Activated CD8-positive, alpha-beta T cell treated with anti-CD3 and anti-CD28 coated beads for 36 hours (primary cell): ENCODE measurements around the gene ZNF397. TPM values are rescaled to one million over a fixed set of nuclear protein-coding genes. Genes with fewer than 3 reads are reported as not detected.

Source experiments
- ATAC-seq: fragments of 200-7000 bp; cut with Tn5 transposase; one replicate; pipeline ENCODE4 v1.10.0; 2021; ENCODE audit warnings: mild to moderate bottlenecking, moderate library complexity
- CTCF ChIA-PET: fragments of 350-600 bp; sonication (Branson Sonifier 250); formaldehyde crosslinking; loops from one replicate; lab custom pipeline; 2021; ENCODE audit warnings: antibody characterized with exemption; lab: Charles Lee
- POLR2A ChIA-PET: fragments of 350-600 bp; sonication (Branson Sonifier 250); formaldehyde crosslinking; loops from one replicate; lab custom pipeline; 2021; ENCODE audit warnings: antibody characterized with exemption; lab: Charles Lee
- DNase-seq: peaks from one replicate; pipeline ENCODE4 v3.0.0-alpha.2; 2020
- H3K27ac Mint-ChIP-seq: one replicate; pipeline ENCODE4 v1.8.0; 2021; ENCODE audit warnings: mild to moderate bottlenecking, mixed read lengths
- H3K27me3 Mint-ChIP-seq: one replicate; pipeline ENCODE4 v1.8.0; 2021; ENCODE audit warnings: mixed read lengths
- H3K36me3 Mint-ChIP-seq: one replicate; pipeline ENCODE4 v1.8.0; 2021; ENCODE audit warnings: low read depth, mixed read lengths
- H3K4me1 Mint-ChIP-seq: one replicate; pipeline ENCODE4 v1.8.0; 2021; ENCODE audit warnings: low read depth, mixed read lengths
- H3K4me3 Mint-ChIP-seq: one replicate; pipeline ENCODE4 v1.8.0; 2021; ENCODE audit warnings: mild to moderate bottlenecking, moderate library complexity, mixed read lengths
- H3K9me3 Mint-ChIP-seq: one replicate; pipeline ENCODE4 v1.8.0; 2021; ENCODE audit warnings: mixed read lengths
- intact Hi-C: fragments of 100-400 bp; cut with micrococcal nuclease; formaldehyde crosslinking; loops from one replicate; pipeline ENCODE4 v1.10.0; 2022
- total RNA-seq, 2 experiments: library from RNA; stranded (reverse); gene quantifications; one replicate each; pipeline ENCODE4 v1.2.3, GENCODE V29; 2021
- TF ChIP-seq, protein P1 (sequence below): fragments of 200-600 bp; IDR thresholded peaks from one replicate; pipeline ENCODE4 v1.8.0; 2022; ENCODE audit warnings: antibody characterized with exemption, mild to moderate bottlenecking

ZNF397 gene
- total RNA-seq, 2 experiments from 2014 or later = 17.9 to 18.9 TPM

DNA sequence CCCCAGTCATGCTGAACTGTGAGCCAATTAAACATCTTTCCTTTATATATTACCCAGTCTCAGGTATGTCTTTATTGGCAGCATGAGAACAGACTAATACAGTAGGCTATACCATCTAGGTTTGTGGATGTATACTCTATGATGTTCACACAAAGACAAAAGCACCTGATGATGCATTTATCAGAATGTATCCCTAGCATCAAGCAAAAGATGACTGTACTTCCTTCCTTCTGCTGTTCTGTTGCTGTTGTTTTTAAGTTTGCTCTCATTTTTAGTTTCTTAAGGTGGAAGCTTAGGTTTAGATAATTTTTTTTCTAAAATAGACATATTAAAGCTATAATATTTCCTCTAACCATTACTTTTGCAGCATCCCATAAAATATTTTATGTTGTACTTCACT, 36.8 kb downstream of the ZNF397 start:
- Mint-ChIP-seq H3K9me3 (peaks cover 6% of the 10 kb centered on the region), H3K4me3 (no peak overlapping the region), H3K4me1 (peaks cover 15% of the 10 kb centered on the region), H3K27me3 (no peaks in the 10 kb centered on the region), H3K27ac (no peak overlapping the region), H3K36me3 (peaks cover 20% of the 10 kb centered on the region)
- DNase-seq = no peak
- POLR2A ChIA-PET = interaction anchor here (1.5 to 2.9 kb wide), 2 partner anchors 12 to 14 kb away, joined by 6 to 11 read pairs; partner anchors contain the start of gene ZSCAN30
- ATAC-seq = peak; percentile 39
- TF ChIP-seq, protein P1, sequence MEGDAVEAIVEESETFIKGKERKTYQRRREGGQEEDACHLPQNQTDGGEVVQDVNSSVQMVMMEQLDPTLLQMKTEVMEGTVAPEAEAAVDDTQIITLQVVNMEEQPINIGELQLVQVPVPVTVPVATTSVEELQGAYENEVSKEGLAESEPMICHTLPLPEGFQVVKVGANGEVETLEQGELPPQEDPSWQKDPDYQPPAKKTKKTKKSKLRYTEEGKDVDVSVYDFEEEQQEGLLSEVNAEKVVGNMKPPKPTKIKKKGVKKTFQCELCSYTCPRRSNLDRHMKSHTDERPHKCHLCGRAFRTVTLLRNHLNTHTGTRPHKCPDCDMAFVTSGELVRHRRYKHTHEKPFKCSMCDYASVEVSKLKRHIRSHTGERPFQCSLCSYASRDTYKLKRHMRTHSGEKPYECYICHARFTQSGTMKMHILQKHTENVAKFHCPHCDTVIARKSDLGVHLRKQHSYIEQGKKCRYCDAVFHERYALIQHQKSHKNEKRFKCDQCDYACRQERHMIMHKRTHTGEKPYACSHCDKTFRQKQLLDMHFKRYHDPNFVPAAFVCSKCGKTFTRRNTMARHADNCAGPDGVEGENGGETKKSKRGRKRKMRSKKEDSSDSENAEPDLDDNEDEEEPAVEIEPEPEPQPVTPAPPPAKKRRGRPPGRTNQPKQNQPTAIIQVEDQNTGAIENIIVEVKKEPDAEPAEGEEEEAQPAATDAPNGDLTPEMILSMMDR = no peak
- CTCF ChIA-PET = interaction anchor here (1.0 kb wide), 1 partner anchor 12 kb away, joined by 4 read pairs; the partner anchor contains the start of gene ZSCAN30
- intact Hi-C loops = no loop called here

GRCh38 chr18:35278085-35278484, 37.3 kb downstream of the ZNF397 start:
- ChIA-PET POLR2A (interaction anchor here (1.5 to 2.9 kb wide), 2 partner anchors 11 to 14 kb away, joined by 6 to 11 read pairs; partner anchors contain the start of gene ZSCAN30), CTCF (interaction anchor here (1.0 kb wide), 1 partner anchor 12 kb away, joined by 4 read pairs; the partner anchor contains the start of gene ZSCAN30)
- intact Hi-C loops = no loop called here
- ATAC-seq = no peak
- Mint-ChIP-seq H3K9me3 (peaks cover 3% of the 10 kb centered on the region), H3K4me1 (peaks cover 15% of the 10 kb centered on the region), H3K4me3 (no peak overlapping the region), H3K36me3 (peaks cover 20% of the 10 kb centered on the region), H3K27me3 (no peaks in the 10 kb centered on the region), H3K27ac (no peak overlapping the region)
- DNase-seq = no peak
- TF ChIP-seq, protein P1 = no peak

DNA sequence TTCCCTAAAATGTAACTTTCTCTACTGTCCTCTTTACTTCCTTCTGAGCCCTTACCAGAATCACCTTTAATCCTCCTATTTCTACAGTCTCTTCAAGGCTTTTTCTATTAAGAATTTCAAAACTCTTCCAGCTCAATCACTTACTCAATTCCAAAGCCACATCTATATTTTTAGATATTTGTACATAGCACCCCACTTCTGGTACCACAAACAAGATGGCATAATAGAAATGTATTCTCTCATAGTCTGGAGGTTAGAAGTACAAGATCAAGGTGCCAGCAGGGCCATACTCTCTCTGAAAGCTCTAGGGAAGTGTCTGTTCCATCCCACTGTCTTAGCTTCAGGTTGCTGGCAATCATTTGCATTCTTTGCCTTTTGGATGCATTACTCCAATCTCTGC, 38.1 kb downstream of the ZNF397 start:
- H3K27ac Mint-ChIP-seq = no peak overlapping the region
- ATAC-seq = no peak
- POLR2A ChIA-PET = interaction anchor here (2.9 kb wide), 1 partner anchor 11 kb away, joined by 11 read pairs; the partner anchor contains the start of gene ZSCAN30
- H3K36me3 Mint-ChIP-seq = peaks cover 18% of the 10 kb centered on the region
- peaks cover 15% of the 10 kb centered on the region for H3K4me1 Mint-ChIP-seq
- peaks cover 2% of the 10 kb centered on the region for H3K9me3 Mint-ChIP-seq
- TF ChIP-seq, protein P1 = no peak
- CTCF ChIA-PET = interaction anchor here (0.6 to 1.4 kb wide), 4 partner anchors 10 to 108 kb away, joined by 3 to 4 read pairs (median 4); partner anchors contain the start of gene ZSCAN30
- no peaks in the 10 kb centered on the region for H3K27me3 Mint-ChIP-seq
- no peak for DNase-seq
- no peak overlapping the region for H3K4me3 Mint-ChIP-seq
- intact Hi-C loops = no loop called here

DNA sequence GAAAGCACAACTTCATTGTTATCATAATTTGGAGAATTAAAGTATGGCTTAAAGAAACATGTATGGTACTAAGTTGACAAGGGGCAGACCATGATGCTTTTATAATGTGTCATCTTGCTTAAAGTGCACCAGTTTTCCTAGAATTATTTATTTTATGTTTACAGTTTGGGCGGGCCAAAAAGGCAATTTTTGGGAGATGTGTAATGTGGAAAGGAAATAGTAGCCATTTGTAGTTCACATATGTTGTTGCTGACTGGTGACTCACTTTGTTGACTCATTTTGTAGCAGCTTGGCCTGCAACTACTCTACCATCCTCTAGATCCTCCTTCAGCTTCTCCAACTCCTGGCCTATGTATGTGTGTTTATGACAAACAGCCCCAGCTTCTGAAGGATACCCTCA, 41.5 kb downstream of the ZNF397 start:
- no peak for DNase-seq
- peak; percentile 37 for ATAC-seq
- ChIA-PET POLR2A (no interaction called here), CTCF (interaction anchor here (1.0 kb wide), 1 partner anchor 9 kb away, joined by 4 read pairs; no protein-coding TSS in a partner anchor)
- Mint-ChIP-seq H3K4me3 (no peak overlapping the region), H3K27me3 (no peaks in the 10 kb centered on the region), H3K36me3 (peaks cover 35% of the 10 kb centered on the region), H3K9me3 (peaks cover 6% of the 10 kb centered on the region), H3K27ac (no peak overlapping the region), H3K4me1 (peaks cover 21% of the 10 kb centered on the region)
- intact Hi-C loops = no loop called here
- TF ChIP-seq, protein P1 = no peak
